ENCODE measurements around the gene LIMK1. TPM values are rescaled to one million over a fixed set of nuclear protein-coding genes. Genes with fewer than 3 reads are reported as not detected.

The LIMK1 gene
- polyA plus RNA-seq, 10 donors = 11.4 to 23.6 (median 14.8) TPM

Other genes starting within 250 kb of the LIMK1 start
- 1 to 10 TPM in 6 of 10 donors, under 1 TPM in 4; 0.45 to 1.8 (median 1.2) TPM for gene METTL27, start 241.3 kb upstream of the LIMK1 start, polyA plus RNA-seq (ENCODE audit: insufficient read length in 10 of 10)
- not detected for gene TMEM270, start 222.6 kb upstream of the LIMK1 start, polyA plus RNA-seq (ENCODE audit: insufficient read length in 10 of 10)
- 100 to 1,000 TPM in 6 of 10 donors, 10 to 100 TPM in 4; 91.5 to 239 (median 133) TPM for gene ELN, start 55.6 kb upstream of the LIMK1 start, polyA plus RNA-seq (ENCODE audit: insufficient read length in 10 of 10)
- 100 to 1,000 TPM; 193 to 234 (median 214) TPM for gene EIF4H, start 90.6 kb downstream of the LIMK1 start, polyA plus RNA-seq (ENCODE audit: insufficient read length in 10 of 10)
- gene LAT2, start 126.2 kb downstream of the LIMK1 start, polyA plus RNA-seq (ENCODE audit: insufficient read length in 10 of 10) = 1 to 10 TPM; 2.4 to 4.7 (median 3.8) TPM
- gene RFC2, start 170.6 kb downstream of the LIMK1 start, polyA plus RNA-seq (ENCODE audit: insufficient read length in 10 of 10) = 10 to 100 TPM; 26.7 to 38.3 (median 33.6) TPM
- 10 to 100 TPM; 13.7 to 25.8 (median 18.1) TPM for gene CLIP2, start 205.6 kb downstream of the LIMK1 start, polyA plus RNA-seq (ENCODE audit: insufficient read length in 10 of 10)

Measured in muscle of back (tissue), 10 donors.